Activated CD4-positive, alpha-beta T cell treated with anti-CD3 and anti-CD28 coated beads, Interleukin-10, Interleukin-2, amounts not matched to agents 100 ng/mL and 50 ng/mL, durations not matched to agents 16 hours and 8 hours (primary cell): ENCODE measurements around the gene SLC12A5.
"Not testable (repeated sequence)": the region's sequence is repeated elsewhere in the genome, so short reads cannot be mapped to it uniquely, and the experiment has no call there.

Experiments used
- DNase-seq: peaks from one replicate; pipeline ENCODE4 v3.0.0-alpha.2; 2020

SLC12A5 gene

DNA sequence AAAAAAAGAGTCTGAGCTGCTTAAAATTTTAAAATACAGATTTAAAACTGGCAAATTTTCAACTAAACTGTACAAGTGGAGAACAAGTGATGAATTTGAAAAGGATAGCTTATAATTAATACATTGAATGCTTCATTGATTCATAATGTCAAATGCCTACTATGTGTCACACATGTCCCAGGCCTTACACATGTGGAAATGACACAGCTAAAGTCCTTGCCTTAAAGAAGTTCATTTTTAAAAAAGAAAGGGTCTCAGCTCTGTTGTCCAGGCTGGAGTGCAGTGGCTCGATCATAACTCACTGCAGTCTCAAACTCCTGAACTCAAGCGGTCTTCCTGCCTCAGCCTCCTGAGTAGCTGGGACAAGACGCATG, 55.8 kb downstream of the SLC12A5 start:
- no peak for DNase-seq

- no peak for DNase-seq
Observed at GRCh38 chr20:46085179-46085851, 56.3 kb downstream of the SLC12A5 start.

DNA sequence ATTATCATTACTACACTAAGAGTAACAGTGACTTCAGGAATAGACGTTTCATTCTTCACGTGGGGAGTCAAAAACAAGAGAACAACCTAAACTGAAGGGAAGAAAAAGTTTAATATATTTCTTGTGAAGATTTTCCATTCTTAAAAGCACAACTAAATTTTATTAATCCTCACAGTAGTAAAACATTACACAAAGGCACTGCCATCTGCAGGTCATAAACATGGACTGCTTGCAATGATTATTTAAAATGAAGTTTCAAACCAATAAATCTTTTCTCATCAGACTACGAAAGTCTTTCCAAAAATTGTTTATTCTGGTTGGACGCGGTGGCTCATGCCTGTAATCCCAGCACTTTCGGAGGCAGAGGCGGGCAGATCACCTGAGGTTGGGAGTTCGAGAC, 58.1 kb downstream of the SLC12A5 start:
- no peak for DNase-seq

- peak; percentile 38 for DNase-seq
Observed at GRCh38 chr20:46088409-46089166, 59.6 kb downstream of the SLC12A5 start.

DNA sequence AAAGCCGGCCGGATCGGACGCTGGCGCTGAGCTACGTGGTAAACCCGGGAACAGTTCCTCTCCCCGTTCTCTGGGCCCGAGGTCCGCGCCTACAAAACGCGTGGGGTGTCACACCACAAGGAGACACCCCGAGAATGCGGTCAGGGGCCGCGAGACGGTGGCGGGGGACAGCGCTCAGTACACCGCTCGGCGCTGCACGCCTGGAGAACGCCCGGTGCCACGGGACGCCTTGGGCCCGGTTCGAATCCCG, 60.1 kb downstream of the SLC12A5 start:
- DNase-seq = no peak

GRCh38 chr20:46089417-46090388, 60.7 kb downstream of the SLC12A5 start, which contains the start of gene NCOA5:
Gene NCOA5, minus strand, starts transcription at chr20:46089962. Its CDS starts 10,538 bp downstream, at chr20:46079424.
- peak; percentile 97 for DNase-seq

- not testable (repeated sequence) for DNase-seq
Observed at GRCh38 chr20:46091622-46092535, 62.9 kb downstream of the SLC12A5 start.

GRCh38 chr20:46093531-46093930, 64.5 kb downstream of the SLC12A5 start:
- DNase-seq = peak; percentile 23

GRCh38 chr20:46099491-46100287, 70.7 kb downstream of the SLC12A5 start:
- DNase-seq = no peak

GRCh38 chr20:46100444-46100843, 71.4 kb downstream of the SLC12A5 start:
- not testable (repeated sequence) for DNase-seq

- no peak for DNase-seq
Observed at GRCh38 chr20:46100988-46101387, 72.0 kb downstream of the SLC12A5 start.

DNA sequence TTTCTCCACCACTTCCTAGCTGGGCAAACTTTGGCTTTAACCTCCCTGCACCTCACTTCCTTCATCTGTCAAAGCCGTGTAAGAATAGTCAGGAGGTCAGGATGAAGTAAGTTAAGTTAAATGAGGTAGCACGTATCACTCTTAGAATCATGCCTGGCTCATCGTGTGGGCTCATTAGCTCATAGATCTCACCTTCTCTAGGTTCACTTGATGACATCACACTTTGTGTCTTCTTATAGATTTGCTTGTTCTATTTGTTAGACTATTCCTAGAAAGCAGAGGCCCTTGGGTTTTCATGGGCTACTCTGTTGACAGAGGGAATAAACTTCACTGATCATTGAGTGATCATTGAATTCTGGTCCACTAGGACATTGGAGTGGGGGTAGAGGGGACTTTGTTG, 72.9 kb downstream of the SLC12A5 start:
- DNase-seq = no peak

DNA sequence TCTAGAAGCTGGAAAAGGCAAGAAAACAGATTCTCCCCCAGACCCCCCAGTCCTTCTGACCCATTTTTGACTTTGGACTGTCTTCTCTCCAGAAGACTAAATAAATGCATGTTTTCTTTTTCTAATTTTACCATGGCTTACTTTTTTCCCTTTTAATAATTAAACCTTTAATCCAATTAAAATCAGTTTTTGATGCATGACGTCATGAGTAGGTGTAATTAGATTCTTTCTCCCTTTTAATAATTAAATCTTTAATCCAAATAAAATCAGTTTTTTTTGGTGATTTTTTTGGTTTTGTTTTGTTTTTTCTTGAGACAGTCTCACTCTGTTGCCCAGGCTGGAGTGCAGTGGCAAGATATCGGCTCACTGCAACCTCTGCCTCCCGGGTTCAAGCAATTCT, 73.9 kb downstream of the SLC12A5 start:
- no peak for DNase-seq

DNA sequence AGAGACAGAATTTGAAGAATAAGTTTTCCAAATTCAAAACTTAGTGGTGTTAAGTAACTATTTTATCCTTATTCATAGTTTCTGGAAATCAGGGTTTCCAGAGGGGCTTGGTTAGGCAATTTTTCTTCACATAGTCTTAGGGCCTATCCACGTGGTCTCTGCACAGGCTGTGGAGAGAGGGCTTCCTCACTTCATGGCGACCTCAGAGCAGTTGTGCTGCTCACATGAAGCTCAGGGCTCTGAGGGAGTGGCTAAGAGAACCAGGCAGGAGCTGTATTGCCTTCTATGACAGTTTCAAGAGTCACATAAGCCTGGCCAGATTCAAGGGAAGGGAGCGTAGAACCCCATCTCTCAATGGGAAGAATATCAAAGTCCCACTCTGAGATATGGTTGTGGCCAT, 75.2 kb downstream of the SLC12A5 start:
- no peak for DNase-seq

GRCh38 chr20:46107061-46107460, 78.0 kb downstream of the SLC12A5 start:
- DNase-seq = no peak

GRCh38 chr20:46108435-46108841, 79.4 kb downstream of the SLC12A5 start:
- DNase-seq = peak; percentile 11

GRCh38 chr20:46108976-46109375, 80.0 kb downstream of the SLC12A5 start:
- no peak for DNase-seq
